GM19193 (cell line): ENCODE measurements around the gene NCKAP5.

Experiments
- POLR2A ChIP-seq: IDR thresholded peaks from 4 replicates; pipeline ENCODE4 v1.6.1; 2011; ENCODE audit not compliant: insufficient read depth, insufficient read length; ENCODE audit errors: extremely low read depth

Gene NCKAP5

GRCh38 chr2:133265432-133265949 is 302.8 kb downstream of the NCKAP5 start:
- no peak for TF ChIP-seq POLR2A

- TF ChIP-seq POLR2A: no peak
These were observed 303.3 kb downstream of the NCKAP5 start for GRCh38 chr2:133264989-133265401.

- no peak for TF ChIP-seq POLR2A
These were observed 305.4 kb downstream of the NCKAP5 start for GRCh38 chr2:133262893-133263292.

- no peak for TF ChIP-seq POLR2A
These were observed 312.9 kb downstream of the NCKAP5 start for GRCh38 chr2:133255360-133255759.

GRCh38 chr2:133253793-133254192 is 314.5 kb downstream of the NCKAP5 start:
- TF ChIP-seq POLR2A: no peak

GRCh38 chr2:133252780-133253355 is 315.4 kb downstream of the NCKAP5 start:
- no peak for TF ChIP-seq POLR2A

- no peak for TF ChIP-seq POLR2A
These were observed 318.9 kb downstream of the NCKAP5 start for GRCh38 chr2:133249362-133249761.

- TF ChIP-seq POLR2A: no peak
These were observed 320.0 kb downstream of the NCKAP5 start for GRCh38 chr2:133248264-133248663.

GRCh38 chr2:133247631-133248030 is 320.6 kb downstream of the NCKAP5 start:
- no peak for TF ChIP-seq POLR2A

GRCh38 chr2:133241224-133241571 is 327.1 kb downstream of the NCKAP5 start:
- no peak for TF ChIP-seq POLR2A

- no peak for TF ChIP-seq POLR2A
These were observed 327.6 kb downstream of the NCKAP5 start for GRCh38 chr2:133240491-133241223.

- TF ChIP-seq POLR2A: no peak
These were observed 332.3 kb downstream of the NCKAP5 start for GRCh38 chr2:133235968-133236367.

- no peak for TF ChIP-seq POLR2A
These were observed 335.7 kb downstream of the NCKAP5 start for GRCh38 chr2:133232556-133232955.

GRCh38 chr2:133231264-133231663 is 337.0 kb downstream of the NCKAP5 start:
- no peak for TF ChIP-seq POLR2A

GRCh38 chr2:133229974-133230373 is 338.3 kb downstream of the NCKAP5 start:
- no peak for TF ChIP-seq POLR2A

GRCh38 chr2:133223226-133223625 is 345.0 kb downstream of the NCKAP5 start:
- no peak for TF ChIP-seq POLR2A
